ENCODE measurements around the gene DCDC2.

DNA sequence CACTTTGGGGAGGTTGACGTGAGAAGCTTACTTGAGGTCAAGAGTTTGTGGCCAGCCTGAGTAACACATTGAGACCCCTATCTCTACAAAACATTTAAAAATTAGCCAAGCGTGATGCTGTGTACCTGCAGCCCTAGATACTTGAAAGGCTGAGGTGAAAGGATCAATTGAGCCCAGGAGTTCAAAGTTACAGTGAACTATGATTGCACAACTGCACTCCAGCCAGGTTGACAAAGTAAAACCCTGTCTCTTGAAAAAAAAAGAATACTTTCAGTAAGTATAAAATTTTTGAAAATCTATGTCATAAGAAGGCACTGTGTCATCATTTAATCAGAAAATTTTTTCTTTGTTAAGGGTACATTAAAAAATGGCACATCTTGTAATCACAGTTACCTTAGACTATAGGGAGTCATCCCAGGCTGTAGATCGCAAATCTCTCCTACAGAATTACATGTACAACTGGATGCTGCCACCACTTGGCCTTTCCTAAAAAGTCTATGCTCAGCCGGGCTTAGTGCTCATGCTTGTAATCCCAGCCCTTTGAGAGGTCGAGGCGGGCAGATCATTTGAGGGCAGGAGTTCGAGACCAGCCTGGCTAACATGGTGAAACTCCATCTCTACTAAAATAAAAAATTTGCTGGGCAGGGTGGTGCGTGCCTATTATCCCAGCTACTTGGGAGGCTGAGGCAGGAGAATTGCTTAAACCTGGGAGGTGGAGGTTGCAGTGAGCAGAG is 27.8 kb upstream of the DCDC2 start:
- TF ChIP-seq, protein P1, sequence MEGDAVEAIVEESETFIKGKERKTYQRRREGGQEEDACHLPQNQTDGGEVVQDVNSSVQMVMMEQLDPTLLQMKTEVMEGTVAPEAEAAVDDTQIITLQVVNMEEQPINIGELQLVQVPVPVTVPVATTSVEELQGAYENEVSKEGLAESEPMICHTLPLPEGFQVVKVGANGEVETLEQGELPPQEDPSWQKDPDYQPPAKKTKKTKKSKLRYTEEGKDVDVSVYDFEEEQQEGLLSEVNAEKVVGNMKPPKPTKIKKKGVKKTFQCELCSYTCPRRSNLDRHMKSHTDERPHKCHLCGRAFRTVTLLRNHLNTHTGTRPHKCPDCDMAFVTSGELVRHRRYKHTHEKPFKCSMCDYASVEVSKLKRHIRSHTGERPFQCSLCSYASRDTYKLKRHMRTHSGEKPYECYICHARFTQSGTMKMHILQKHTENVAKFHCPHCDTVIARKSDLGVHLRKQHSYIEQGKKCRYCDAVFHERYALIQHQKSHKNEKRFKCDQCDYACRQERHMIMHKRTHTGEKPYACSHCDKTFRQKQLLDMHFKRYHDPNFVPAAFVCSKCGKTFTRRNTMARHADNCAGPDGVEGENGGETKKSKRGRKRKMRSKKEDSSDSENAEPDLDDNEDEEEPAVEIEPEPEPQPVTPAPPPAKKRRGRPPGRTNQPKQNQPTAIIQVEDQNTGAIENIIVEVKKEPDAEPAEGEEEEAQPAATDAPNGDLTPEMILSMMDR (IDR thresholded peaks at IDR 0.05) = no peak
- TF ChIP-seq EP300 (IDR thresholded peaks at IDR 0.05; ENCODE audit: low read depth) (no peak), POLR2AphosphoS5 (IDR thresholded peaks at IDR 0.05) (no peak)

All from transverse colon (tissue), 4 donors.